Stimulated activated CD4-positive, alpha-beta T cell treated with anti-CD3 and anti-CD28 coated beads, Interleukin-4, amount 100 ng/mL, for 1 hour (primary cell): ENCODE data around the gene EXPH5.

Source experiments
- DNase-seq: peaks from one replicate; pipeline ENCODE4 v3.0.0-alpha.2; 2020

Gene EXPH5

GRCh38 chr11:108559904-108560303 is 33.7 kb downstream of the EXPH5 start:
- no peak for DNase-seq

GRCh38 chr11:108559340-108559739 is 34.2 kb downstream of the EXPH5 start:
- no peak for DNase-seq

GRCh38 chr11:108558222-108558621 is 35.3 kb downstream of the EXPH5 start:
- DNase-seq: no peak

- DNase-seq: no peak
These were observed 37.5 kb downstream of the EXPH5 start for GRCh38 chr11:108556019-108556418.

GRCh38 chr11:108551651-108552462 is 41.7 kb downstream of the EXPH5 start:
- DNase-seq: no peak

GRCh38 chr11:108549319-108549885 is 44.2 kb downstream of the EXPH5 start:
- no peak for DNase-seq

GRCh38 chr11:108545909-108546501 is 47.6 kb downstream of the EXPH5 start:
- no peak for DNase-seq

GRCh38 chr11:108543316-108543964 is 50.1 kb downstream of the EXPH5 start:
- DNase-seq: no peak

- no peak for DNase-seq
These were observed 52.0 kb downstream of the EXPH5 start for GRCh38 chr11:108541531-108541930.

GRCh38 chr11:108538502-108538901 is 55.1 kb downstream of the EXPH5 start:
- no peak for DNase-seq

- DNase-seq: no peak
These were observed 55.5 kb downstream of the EXPH5 start for GRCh38 chr11:108538022-108538424.

GRCh38 chr11:108536783-108537182 is 56.8 kb downstream of the EXPH5 start:
- no peak for DNase-seq

- no peak for DNase-seq
These were observed 58.1 kb downstream of the EXPH5 start for GRCh38 chr11:108535384-108535955.

GRCh38 chr11:108534274-108534882 is 59.2 kb downstream of the EXPH5 start:
- no peak for DNase-seq

GRCh38 chr11:108530426-108530825 is 63.1 kb downstream of the EXPH5 start:
- no peak for DNase-seq

GRCh38 chr11:108527382-108527781 is 66.2 kb downstream of the EXPH5 start:
- DNase-seq: no peak

- DNase-seq: no peak
These were observed 68.4 kb downstream of the EXPH5 start for GRCh38 chr11:108525161-108525560.

GRCh38 chr11:108524422-108524821 is 69.1 kb downstream of the EXPH5 start:
- DNase-seq: no peak

GRCh38 chr11:108522318-108522717 is 71.2 kb downstream of the EXPH5 start:
- no peak for DNase-seq

- DNase-seq: no peak
These were observed 75.0 kb downstream of the EXPH5 start for GRCh38 chr11:108518581-108518980.

GRCh38 chr11:108516125-108516524 is 77.4 kb downstream of the EXPH5 start:
- DNase-seq: no peak

- no peak for DNase-seq
These were observed 80.9 kb downstream of the EXPH5 start for GRCh38 chr11:108512708-108513107.
